Activated CD8-positive, alpha-beta memory T cell treated with anti-CD3 and anti-CD28 coated beads, Interleukin-2, amount 50 U/mL, for 24 hours (primary cell): ENCODE measurements around the gene WWOX.

Source experiments
- DNase-seq: peaks from one replicate; pipeline ENCODE4 v3.0.0-alpha.2; 2020; ENCODE audit errors: extremely low read depth

Gene WWOX

GRCh38 chr16:78735337-78735736, 635.9 kb downstream of the WWOX start:
- no peak for DNase-seq

GRCh38 chr16:78737630-78738029, 638.2 kb downstream of the WWOX start:
- DNase-seq = no peak

GRCh38 chr16:78738557-78738956, 639.1 kb downstream of the WWOX start:
- no peak for DNase-seq

- no peak for DNase-seq
These were observed 640.8 kb downstream of the WWOX start for GRCh38 chr16:78740269-78740668.

GRCh38 chr16:78742501-78743283, 643.2 kb downstream of the WWOX start:
- DNase-seq = peak; percentile 62

- DNase-seq = no peak
These were observed 644.1 kb downstream of the WWOX start for GRCh38 chr16:78743556-78743955.

GRCh38 chr16:78744099-78744498, 644.6 kb downstream of the WWOX start:
- DNase-seq = no peak

GRCh38 chr16:78744796-78745107, 645.3 kb downstream of the WWOX start:
- no peak for DNase-seq

- no peak for DNase-seq
These were observed 645.9 kb downstream of the WWOX start for GRCh38 chr16:78745108-78746019.

GRCh38 chr16:78746718-78747117, 647.3 kb downstream of the WWOX start:
- DNase-seq = no peak

GRCh38 chr16:78748220-78748929, 648.9 kb downstream of the WWOX start:
- no peak for DNase-seq

- DNase-seq = no peak
These were observed 650.4 kb downstream of the WWOX start for GRCh38 chr16:78749745-78750268.

GRCh38 chr16:78750611-78751010, 651.2 kb downstream of the WWOX start:
- DNase-seq = no peak

GRCh38 chr16:78751601-78752000, 652.1 kb downstream of the WWOX start:
- no peak for DNase-seq

GRCh38 chr16:78754713-78755112, 655.3 kb downstream of the WWOX start:
- no peak for DNase-seq

- no peak for DNase-seq
These were observed 656.6 kb downstream of the WWOX start for GRCh38 chr16:78755751-78756661.

GRCh38 chr16:78759596-78759995, 660.1 kb downstream of the WWOX start:
- no peak for DNase-seq

- no peak for DNase-seq
These were observed 661.2 kb downstream of the WWOX start for GRCh38 chr16:78760611-78761010.

- DNase-seq = no peak
These were observed 662.0 kb downstream of the WWOX start for GRCh38 chr16:78761427-78761826.

GRCh38 chr16:78762222-78762621, 662.8 kb downstream of the WWOX start:
- DNase-seq = no peak

GRCh38 chr16:78763821-78764440, 664.5 kb downstream of the WWOX start:
- DNase-seq = no peak
